Measurements from ENCODE around the gene CAPRIN1. TPM values are rescaled to one million over a fixed set of nuclear protein-coding genes. Genes with fewer than 3 reads are reported as not detected.

The CAPRIN1 gene
- total RNA-seq (2022; extraction: Qiagen RNA extraction) = 142 to 156 TPM (median 147 TPM) in 5 replicates

DNA sequence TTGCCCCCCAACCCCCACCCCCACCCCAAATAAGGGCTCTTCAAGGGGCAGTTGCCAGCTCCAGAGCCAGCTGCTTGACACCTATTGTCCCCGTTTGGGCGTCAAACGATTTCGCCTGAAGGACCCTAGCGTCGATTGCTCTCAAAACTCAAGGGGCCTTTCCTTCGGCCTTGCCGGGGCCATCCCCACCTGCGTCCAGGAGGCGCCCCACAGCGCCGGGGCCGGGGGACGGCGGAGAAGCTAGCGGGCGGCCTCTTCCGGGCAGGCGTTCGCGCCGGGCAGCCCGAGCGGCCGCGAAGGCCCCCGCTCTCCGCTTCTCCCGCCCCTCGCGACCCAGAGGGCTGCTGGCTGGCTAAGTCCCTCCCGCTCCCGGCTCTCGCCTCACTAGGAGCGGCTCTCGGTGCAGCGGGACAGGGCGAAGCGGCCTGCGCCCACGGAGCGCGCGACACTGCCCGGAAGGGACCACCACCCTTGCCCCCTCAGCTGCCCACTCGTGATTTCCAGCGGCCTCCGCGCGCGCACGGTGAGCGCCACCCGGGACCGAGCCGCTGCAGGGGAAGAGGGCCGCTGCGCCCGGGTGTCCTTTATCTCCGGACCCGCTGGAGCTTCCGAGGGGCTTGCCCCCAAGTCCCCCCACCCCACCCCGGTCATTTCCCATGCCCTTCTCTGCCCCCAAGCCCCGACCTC lies at the start of gene CAPRIN1:
TSS of gene CAPRIN1 (plus strand) at position 383 of the 687 bp plus-strand sequence. CDS start 690 bp downstream, outside the sequence.

DNA sequence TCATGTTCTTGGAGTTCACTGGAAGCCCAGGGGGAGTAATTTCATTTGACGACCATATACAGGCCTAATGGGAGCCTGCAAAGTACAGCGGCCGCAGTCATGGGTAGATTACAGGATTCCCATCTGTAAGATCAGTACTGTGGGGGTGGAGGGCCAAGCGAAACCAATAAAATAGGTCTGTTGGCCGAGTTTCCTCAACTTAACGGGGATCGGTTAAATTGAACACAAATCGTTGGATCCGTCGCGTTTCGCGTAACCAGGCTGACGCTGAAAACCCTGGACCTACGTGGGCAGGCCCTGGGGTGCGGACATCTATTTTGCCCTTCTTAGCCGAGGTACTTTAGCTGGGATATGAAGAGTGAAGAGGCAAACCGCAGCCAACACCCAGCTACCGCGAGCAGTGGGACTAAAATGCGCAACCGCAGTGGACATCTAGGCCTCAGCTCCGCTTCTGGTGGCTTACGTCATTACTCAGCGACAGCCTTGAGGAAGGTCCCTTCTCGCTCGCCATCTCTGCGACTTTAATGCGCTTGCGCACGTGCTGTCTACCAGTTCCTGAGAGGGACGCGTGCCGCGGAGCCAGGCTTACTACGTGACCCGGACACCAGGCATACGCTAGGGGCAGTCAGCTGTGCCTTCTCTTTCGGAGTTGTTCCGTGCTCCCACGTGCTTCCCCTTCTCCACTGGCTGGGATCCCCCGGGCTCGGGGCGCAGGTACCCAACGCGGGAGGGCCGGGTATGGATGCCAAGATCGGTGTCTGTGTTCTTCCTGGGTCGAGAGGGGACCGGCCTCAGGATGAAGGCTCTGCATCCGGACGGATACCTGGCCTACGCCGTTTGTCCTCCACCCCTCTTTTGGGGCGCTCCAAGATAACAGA lies 53.8 kb downstream of the CAPRIN1 start, which contains the start of gene NAT10:
TSS of gene NAT10 (plus strand) at position 551 of the 878 bp plus-strand sequence. CDS start 2,597 bp downstream, outside the sequence.

Other genes with a start within 250 kb of the CAPRIN1 start
- gene LMO2, start 159.7 kb upstream of the CAPRIN1 start, total RNA-seq (2022; extraction: Qiagen RNA extraction) = 0.22 to 0.69 TPM (median 0.57 TPM) in 5 replicates
- 49.1 to 53.7 TPM (median 51.4 TPM) in 5 replicates for gene NAT10, start 53.9 kb downstream of the CAPRIN1 start, total RNA-seq (2022; extraction: Qiagen RNA extraction)

All from A549 treated with CORT108297 at 1 μM for 4 hours (cell line).